Mammary epithelial cell (primary cell): ENCODE measurements around the gene KDM4B.

Experiments
- CTCF ChIP-seq, 2 donors: IDR thresholded peaks in 1 of 2; conservative IDR thresholded peaks in 1 of 2; 2 replicates each; pipeline ENCODE4 v1.5.1; 2011 to 2012; ENCODE audit warnings: inconsistent platforms in 2 of 2, low read length in 2 of 2, mild to moderate bottlenecking in 2 of 2, control low read depth in 1 of 2, low read depth in 1 of 2; ENCODE audit not compliant: insufficient read depth in 1 of 2; ENCODE audit errors: extremely low read depth in 1 of 2
- EZH2 ChIP-seq: IDR thresholded peaks from 2 replicates; pipeline ENCODE4 v1.6.1; 2012; ENCODE audit warnings: low read length, inconsistent platforms, borderline replicate concordance

GRCh38 chr19:5113633-5114586, 145.0 kb downstream of the KDM4B start:
- TF ChIP-seq CTCF (conservative IDR thresholded peaks at IDR 0.05 in 1 of 2, IDR thresholded peaks at IDR 0.05 in 1 of 2; ENCODE audit: extremely low read depth in 1 of 2, insufficient read depth in 1 of 2, low read depth in 1 of 2, low read length in 2 of 2), result no peak
- no peak for TF ChIP-seq EZH2
